Measurements from ENCODE around the gene RNF157.

DNA sequence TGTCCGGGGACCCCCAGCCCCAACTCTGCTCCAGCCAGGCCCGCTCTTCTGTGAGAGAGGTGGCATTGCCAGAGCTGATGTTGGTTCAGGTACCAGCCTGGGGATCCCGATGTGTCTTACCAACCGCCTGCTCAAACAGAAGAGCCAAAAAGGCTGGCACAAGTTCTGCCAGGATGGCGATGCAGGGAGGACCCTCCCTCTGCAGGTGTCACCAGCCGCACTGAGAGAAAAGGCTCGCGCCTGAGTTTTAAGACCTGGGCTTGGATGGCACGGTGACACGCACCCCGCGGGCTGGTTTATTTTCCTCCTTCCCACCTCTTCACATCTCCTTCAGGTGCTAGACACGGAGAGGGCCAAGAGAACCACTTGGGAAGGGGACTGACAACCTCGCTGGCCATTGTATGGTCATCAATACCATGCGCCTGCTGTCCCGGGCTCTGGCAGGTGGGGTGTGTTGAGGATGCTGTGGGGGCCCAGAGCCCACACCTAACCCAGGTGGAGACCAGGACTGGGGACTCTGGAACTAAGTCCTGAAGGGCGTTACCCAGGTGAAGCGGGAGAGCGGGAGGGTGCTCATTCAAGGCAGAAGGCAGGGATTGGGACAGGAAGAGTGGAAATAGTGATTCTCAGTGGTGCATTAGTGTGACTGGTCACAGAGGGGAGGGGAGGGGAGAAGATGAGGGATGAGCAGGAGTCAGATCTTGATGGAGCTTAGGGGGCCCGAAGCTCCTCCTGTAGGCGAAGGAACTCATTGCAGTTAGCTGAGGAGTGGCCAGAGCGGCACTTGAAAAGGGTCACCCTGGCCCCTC is 115.5 kb downstream of the RNF157 start:
- TF ChIP-seq, protein P1, sequence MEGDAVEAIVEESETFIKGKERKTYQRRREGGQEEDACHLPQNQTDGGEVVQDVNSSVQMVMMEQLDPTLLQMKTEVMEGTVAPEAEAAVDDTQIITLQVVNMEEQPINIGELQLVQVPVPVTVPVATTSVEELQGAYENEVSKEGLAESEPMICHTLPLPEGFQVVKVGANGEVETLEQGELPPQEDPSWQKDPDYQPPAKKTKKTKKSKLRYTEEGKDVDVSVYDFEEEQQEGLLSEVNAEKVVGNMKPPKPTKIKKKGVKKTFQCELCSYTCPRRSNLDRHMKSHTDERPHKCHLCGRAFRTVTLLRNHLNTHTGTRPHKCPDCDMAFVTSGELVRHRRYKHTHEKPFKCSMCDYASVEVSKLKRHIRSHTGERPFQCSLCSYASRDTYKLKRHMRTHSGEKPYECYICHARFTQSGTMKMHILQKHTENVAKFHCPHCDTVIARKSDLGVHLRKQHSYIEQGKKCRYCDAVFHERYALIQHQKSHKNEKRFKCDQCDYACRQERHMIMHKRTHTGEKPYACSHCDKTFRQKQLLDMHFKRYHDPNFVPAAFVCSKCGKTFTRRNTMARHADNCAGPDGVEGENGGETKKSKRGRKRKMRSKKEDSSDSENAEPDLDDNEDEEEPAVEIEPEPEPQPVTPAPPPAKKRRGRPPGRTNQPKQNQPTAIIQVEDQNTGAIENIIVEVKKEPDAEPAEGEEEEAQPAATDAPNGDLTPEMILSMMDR (IDR thresholded peaks at IDR 0.05) = no peak; the same call in 1 of the 2 replicates
- TF ChIP-seq POLR2AphosphoS5 (IDR thresholded peaks at IDR 0.05; ENCODE audit: low read depth, low read length) = no peak

Data from Panc1 (cell line).